ENCODE results near the gene BCL7C. TPM values are rescaled to one million over a fixed set of nuclear protein-coding genes. Genes with fewer than 3 reads are reported as not detected.
A peak's percentile ranks its signal among the peaks of the same experiment; 100 is the strongest.

Gene BCL7C
- total and polyA plus RNA-seq, 10 of the 15 experiments (the other 5 are each of a cell fraction or from before 2014, with no cell fraction given), result 1.1 to 30.5 (median 13.7) TPM

DNA sequence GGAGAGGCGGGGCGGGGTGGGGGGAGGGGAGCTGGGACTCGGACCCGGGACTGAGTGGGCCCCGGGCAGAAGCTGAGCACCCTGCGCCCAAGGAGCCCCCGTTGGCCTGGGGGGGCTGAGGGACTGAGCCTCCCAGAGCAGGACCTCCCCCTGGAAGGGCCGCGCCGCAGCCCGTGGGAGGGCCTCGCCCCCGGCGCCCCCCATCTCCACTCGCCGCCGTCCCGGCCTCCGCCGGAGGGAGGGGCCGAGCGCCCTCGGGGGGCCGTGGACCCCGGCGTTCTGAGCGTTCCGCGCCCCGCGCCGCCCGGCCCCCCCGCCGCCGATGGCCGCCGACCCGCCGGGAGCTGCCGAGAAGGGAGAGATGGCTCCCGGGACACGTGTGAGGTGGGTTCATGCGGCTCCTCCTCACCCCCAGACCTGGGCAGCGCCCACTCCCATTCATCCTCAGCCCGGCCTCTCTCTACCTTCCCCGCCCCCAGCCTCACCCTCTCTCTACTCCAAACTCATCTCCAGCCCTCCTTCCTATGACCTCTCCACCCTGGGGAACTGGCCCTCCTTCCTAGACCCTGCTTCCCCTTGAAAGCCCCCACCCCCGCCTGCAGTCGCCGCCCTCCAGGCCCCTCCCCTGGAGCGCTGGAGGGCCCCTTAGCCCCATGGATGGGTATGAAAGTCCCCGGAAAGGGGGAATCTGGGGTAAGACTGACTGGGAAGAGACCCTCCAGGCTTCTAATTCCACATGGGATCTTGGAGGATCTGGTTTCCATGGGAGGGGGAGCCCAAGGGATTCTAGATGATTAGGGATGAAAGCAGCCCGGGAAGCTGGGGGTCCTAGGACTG lies 30.4 kb upstream of the BCL7C start (continued):
- no peak for TF ChIP-seq SMAD1 (IDR thresholded peaks at IDR 0.05; ENCODE audit: low read depth, partially characterized antibody)
- TF ChIP-seq DPF2 (IDR thresholded peaks at IDR 0.05), result peak; percentile 50; the same call in 1 of the 2 replicates
- peak; percentile 37 for TF ChIP-seq RELA (IDR thresholded peaks at IDR 0.05; ENCODE audit: borderline replicate concordance, partially characterized antibody)
- 0 out of 2 replicates have a peak, but pooled peaks have one; percentile 39 for TF ChIP-seq BACH1 (IDR thresholded peaks at IDR 0.05; ENCODE audit: borderline replicate concordance)
- TF ChIP-seq, protein P1, sequence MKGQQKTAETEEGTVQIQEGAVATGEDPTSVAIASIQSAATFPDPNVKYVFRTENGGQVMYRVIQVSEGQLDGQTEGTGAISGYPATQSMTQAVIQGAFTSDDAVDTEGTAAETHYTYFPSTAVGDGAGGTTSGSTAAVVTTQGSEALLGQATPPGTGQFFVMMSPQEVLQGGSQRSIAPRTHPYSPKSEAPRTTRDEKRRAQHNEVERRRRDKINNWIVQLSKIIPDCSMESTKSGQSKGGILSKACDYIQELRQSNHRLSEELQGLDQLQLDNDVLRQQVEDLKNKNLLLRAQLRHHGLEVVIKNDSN (IDR thresholded peaks at IDR 0.05; ENCODE audit: borderline replicate concordance, extremely low read length, insufficient read depth, low read depth, low read length), result no peak
- no peak for TF ChIP-seq CBFB (IDR thresholded peaks at IDR 0.05; ENCODE audit: low read depth)
- TF ChIP-seq, protein P2, sequence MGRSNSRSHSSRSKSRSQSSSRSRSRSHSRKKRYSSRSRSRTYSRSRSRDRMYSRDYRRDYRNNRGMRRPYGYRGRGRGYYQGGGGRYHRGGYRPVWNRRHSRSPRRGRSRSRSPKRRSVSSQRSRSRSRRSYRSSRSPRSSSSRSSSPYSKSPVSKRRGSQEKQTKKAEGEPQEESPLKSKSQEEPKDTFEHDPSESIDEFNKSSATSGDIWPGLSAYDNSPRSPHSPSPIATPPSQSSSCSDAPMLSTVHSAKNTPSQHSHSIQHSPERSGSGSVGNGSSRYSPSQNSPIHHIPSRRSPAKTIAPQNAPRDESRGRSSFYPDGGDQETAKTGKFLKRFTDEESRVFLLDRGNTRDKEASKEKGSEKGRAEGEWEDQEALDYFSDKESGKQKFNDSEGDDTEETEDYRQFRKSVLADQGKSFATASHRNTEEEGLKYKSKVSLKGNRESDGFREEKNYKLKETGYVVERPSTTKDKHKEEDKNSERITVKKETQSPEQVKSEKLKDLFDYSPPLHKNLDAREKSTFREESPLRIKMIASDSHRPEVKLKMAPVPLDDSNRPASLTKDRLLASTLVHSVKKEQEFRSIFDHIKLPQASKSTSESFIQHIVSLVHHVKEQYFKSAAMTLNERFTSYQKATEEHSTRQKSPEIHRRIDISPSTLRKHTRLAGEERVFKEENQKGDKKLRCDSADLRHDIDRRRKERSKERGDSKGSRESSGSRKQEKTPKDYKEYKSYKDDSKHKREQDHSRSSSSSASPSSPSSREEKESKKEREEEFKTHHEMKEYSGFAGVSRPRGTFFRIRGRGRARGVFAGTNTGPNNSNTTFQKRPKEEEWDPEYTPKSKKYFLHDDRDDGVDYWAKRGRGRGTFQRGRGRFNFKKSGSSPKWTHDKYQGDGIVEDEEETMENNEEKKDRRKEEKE (IDR thresholded peaks at IDR 0.05), result no peak
- no peak for TF ChIP-seq RUNX3 (IDR thresholded peaks at IDR 0.05; ENCODE audit: low read length)
- no peak for TF ChIP-seq SRF (IDR thresholded peaks at IDR 0.05; ENCODE audit: low read depth in 2 of 2, low read length in 2 of 2)
- TF ChIP-seq, protein P3, sequence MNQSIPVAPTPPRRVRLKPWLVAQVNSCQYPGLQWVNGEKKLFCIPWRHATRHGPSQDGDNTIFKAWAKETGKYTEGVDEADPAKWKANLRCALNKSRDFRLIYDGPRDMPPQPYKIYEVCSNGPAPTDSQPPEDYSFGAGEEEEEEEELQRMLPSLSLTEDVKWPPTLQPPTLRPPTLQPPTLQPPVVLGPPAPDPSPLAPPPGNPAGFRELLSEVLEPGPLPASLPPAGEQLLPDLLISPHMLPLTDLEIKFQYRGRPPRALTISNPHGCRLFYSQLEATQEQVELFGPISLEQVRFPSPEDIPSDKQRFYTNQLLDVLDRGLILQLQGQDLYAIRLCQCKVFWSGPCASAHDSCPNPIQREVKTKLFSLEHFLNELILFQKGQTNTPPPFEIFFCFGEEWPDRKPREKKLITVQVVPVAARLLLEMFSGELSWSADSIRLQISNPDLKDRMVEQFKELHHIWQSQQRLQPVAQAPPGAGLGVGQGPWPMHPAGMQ (IDR thresholded peaks at IDR 0.05; ENCODE audit: borderline replicate concordance), result no peak
- TF ChIP-seq CREB1 (IDR thresholded peaks at IDR 0.05; ENCODE audit: low read depth), result no peak
- no peak for TF ChIP-seq NR2C2 (IDR thresholded peaks at IDR 0.05; ENCODE audit: borderline replicate concordance, control insufficient read depth, insufficient read length, low read depth)
- TF ChIP-seq, protein P4, sequence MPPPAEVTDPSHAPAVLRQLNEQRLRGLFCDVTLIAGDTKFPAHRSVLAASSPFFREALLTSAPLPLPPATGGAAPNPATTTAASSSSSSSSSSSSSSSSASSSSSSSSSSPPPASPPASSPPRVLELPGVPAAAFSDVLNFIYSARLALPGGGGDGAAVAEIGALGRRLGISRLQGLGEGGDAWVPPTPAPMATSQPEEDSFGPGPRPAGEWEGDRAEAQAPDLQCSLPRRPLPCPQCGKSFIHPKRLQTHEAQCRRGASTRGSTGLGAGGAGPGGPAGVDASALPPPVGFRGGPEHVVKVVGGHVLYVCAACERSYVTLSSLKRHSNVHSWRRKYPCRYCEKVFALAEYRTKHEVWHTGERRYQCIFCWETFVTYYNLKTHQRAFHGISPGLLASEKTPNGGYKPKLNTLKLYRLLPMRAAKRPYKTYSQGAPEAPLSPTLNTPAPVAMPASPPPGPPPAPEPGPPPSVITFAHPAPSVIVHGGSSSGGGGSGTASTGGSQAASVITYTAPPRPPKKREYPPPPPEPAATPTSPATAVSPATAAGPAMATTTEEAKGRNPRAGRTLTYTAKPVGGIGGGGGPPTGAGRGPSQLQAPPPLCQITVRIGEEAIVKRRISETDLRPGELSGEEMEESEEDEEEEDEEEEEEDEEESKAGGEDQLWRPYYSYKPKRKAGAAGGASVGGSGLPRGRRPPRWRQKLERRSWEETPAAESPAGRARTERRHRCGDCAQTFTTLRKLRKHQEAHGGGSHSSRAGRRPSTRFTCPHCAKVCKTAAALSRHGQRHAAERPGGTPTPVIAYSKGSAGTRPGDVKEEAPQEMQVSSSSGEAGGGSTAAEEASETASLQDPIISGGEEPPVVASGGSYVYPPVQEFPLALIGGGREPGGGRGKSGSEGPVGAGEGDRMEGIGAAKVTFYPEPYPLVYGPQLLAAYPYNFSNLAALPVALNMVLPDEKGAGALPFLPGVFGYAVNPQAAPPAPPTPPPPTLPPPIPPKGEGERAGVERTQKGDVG (CRISPR knock-in tag; IDR thresholded peaks at IDR 0.05), result no peak
- TF ChIP-seq JUND (IDR thresholded peaks at IDR 0.05; ENCODE audit: low read depth, low read length), result no peak
- peak; percentile 65; the same call in 1 of the 2 replicates for TF ChIP-seq LARP7 (IDR thresholded peaks at IDR 0.05)
- TF ChIP-seq GABPA (IDR thresholded peaks at IDR 0.05; ENCODE audit: low read depth), result no peak
- TF ChIP-seq KAT2A (conservative IDR thresholded peaks at IDR 0.05; ENCODE audit: control insufficient read depth, low read depth, low read length), result no peak
- TF ChIP-seq, protein P5, sequence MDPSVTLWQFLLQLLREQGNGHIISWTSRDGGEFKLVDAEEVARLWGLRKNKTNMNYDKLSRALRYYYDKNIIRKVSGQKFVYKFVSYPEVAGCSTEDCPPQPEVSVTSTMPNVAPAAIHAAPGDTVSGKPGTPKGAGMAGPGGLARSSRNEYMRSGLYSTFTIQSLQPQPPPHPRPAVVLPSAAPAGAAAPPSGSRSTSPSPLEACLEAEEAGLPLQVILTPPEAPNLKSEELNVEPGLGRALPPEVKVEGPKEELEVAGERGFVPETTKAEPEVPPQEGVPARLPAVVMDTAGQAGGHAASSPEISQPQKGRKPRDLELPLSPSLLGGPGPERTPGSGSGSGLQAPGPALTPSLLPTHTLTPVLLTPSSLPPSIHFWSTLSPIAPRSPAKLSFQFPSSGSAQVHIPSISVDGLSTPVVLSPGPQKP (IDR thresholded peaks at IDR 0.05; ENCODE audit: low read depth, low read length), result no peak
- TF ChIP-seq SUPT20H (IDR thresholded peaks at IDR 0.05; ENCODE audit: borderline replicate concordance, control insufficient read depth, low read depth, low read length), result no peak
- TF ChIP-seq ZNF274 (IDR thresholded peaks at IDR 0.05; ENCODE audit: insufficient read depth, insufficient read length), result no peak

All from GM12878 (cell line).